SK-N-SH treated with all-trans-retinoic acid at 6 μM for 48 hours (cell line): ENCODE data around the gene C2CD4D.

ENCODE experiments used
- ARNTL ChIP-seq: fragments of 450-650 bp; formaldehyde crosslinking; IDR thresholded peaks from 2 replicates; pipeline ENCODE4 v1.5.0; 2020; ENCODE audit warnings: low read depth, mild to moderate bottlenecking, moderate library complexity, borderline replicate concordance
- CREB5 ChIP-seq: fragments of 250-450 bp; sonication (Bioruptor Pico); IDR thresholded peaks from 2 replicates; pipeline ENCODE4 v1.5.1; 2020; ENCODE audit warnings: low read depth, mild to moderate bottlenecking, moderate library complexity
- ISL1 ChIP-seq: fragments of 250-450 bp; sonication (Bioruptor Pico); IDR thresholded peaks from 2 replicates; pipeline ENCODE4 v2.1.2; 2022; ENCODE audit warnings: mild to moderate bottlenecking, moderate library complexity
- PATZ1 ChIP-seq: fragments of 250-450 bp; sonication (Bioruptor Pico); IDR thresholded peaks from 2 replicates; pipeline ENCODE4 v1.8.0; 2020; ENCODE audit warnings: mild to moderate bottlenecking, moderate library complexity, borderline replicate concordance
- RARB ChIP-seq: fragments of 250-450 bp; sonication (Bioruptor Pico); IDR thresholded peaks from 2 replicates; pipeline ENCODE4 v1.8.0; 2021; ENCODE audit warnings: mild to moderate bottlenecking, moderate library complexity
- TCF4 ChIP-seq: fragments of 250-450 bp; sonication (Bioruptor Pico); IDR thresholded peaks from 2 replicates; pipeline ENCODE4 v1.8.0; 2021; ENCODE audit warnings: mild to moderate bottlenecking, moderate library complexity, borderline replicate concordance
- TSHZ2 ChIP-seq: fragments of 250-450 bp; sonication (Bioruptor Pico); IDR thresholded peaks from 2 replicates; pipeline ENCODE4 v1.5.0; 2020; ENCODE audit warnings: mild to moderate bottlenecking, moderate library complexity
- ZC3H10 ChIP-seq: fragments of 250-450 bp; sonication (Bioruptor Pico); IDR thresholded peaks from 2 replicates; pipeline ENCODE4 v1.5.1; 2021; ENCODE audit warnings: mild to moderate bottlenecking, moderate library complexity

- TF ChIP-seq ZC3H10 = no peak
- TF ChIP-seq CREB5 (CRISPR knock-in tag) = no peak
- TF ChIP-seq RARB (CRISPR knock-in tag) = no peak
- no peak for TF ChIP-seq ISL1 (CRISPR knock-in tag)
- TF ChIP-seq PATZ1 = no peak
- TF ChIP-seq ARNTL = no peak
- TF ChIP-seq TCF4 (CRISPR knock-in tag) = no peak
- no peak for TF ChIP-seq TSHZ2 (CRISPR knock-in tag)
These were observed 35.7 kb downstream of the C2CD4D start for GRCh38 chr1:151803915-151804314.
